ENCODE results near the gene TMEM229B.

Gene TMEM229B

DNA sequence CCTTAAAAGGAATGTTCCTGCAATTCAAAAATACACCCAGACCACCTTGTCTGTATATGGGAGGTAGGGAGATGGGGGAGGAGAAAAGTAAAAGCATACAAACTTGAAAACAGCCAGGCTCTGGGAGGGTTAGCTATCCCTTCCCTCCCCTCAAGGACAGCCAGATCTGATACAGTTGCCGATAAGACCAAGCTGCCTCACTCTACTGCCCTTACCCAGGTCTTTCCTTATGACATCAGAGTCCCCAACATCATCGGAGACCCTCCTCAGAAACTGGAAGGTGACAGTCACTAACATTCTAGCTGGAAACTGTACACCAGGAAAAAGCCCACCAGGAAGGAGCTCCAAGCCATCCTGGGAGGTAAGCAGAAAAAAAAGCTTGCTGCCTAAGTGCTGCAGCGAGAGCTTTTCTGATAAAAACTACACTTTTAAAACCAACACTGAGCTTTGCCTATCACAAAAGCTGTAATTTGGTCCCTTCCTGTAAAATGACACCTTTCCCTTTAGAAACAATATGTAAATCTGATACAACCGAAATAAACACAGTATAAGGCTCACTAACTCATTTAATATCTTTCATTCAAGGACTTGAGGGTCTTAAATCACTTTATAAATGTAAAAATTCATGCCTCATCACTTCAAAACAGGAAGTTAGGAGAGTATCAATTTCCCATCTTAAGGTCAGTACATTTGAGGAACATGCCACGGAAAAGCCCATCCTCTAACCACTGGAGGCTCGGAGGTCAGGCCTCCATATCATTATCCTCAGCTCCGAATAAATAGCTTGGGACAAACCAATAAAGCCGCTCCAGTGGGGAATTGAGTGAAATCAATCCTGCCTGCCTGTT is 24.2 kb upstream of the TMEM229B start:
- Histone ChIP-seq H3K4me1 (peaks cover 0 to 27% (median 12%) of the 10 kb centered on the region in 10 experiments; a peak in 14 of 20 replicates), H3K36me3 (no peaks in the 10 kb centered on the region), H3K9me3 (replicated peaks in 1 of 11) (no peaks in the 10 kb centered on the region), H3K4me3 (no peak overlapping the region), H3K9ac (no peak overlapping the region), H3K27ac (no peak overlapping the region), H4K20me1 (no peaks in the 10 kb centered on the region; a peak in 1 of 22 replicates), H3K4me2 (peak overlapping the region in 1 of 11 experiments; percentile 18; a peak in 1 of 22 replicates), H3K27me3 (peaks cover 16 to 34% (median 27%) of the 10 kb centered on the region in 11 experiments)
- no peak for TF ChIP-seq Cebpa-rat (IDR thresholded peaks at IDR 0.05)

- H4K20me1 ChIP-seq: no peaks in the 10 kb centered on the region
- H3K36me3 ChIP-seq: no peaks in the 10 kb centered on the region
- no peak for TF ChIP-seq Cebpa-rat (IDR thresholded peaks at IDR 0.05)
- peaks cover 11 to 26% (median 18%) of the 10 kb centered on the region in 11 experiments for H3K27me3 ChIP-seq
- H3K4me1 ChIP-seq: peaks cover 0 to 17% (median 7%) of the 10 kb centered on the region in 10 experiments; a peak in 12 of 20 replicates
- H3K4me2 ChIP-seq: no peak overlapping the region
- H3K9me3 ChIP-seq (replicated peaks in 1 of 11): no peaks in the 10 kb centered on the region
- H3K9ac ChIP-seq: no peak overlapping the region
- H3K27ac ChIP-seq: no peak overlapping the region
- no peak overlapping the region for H3K4me3 ChIP-seq
Observed at GRCh38 chr14:67510836-67511235, 22.3 kb upstream of the TMEM229B start.

DNA sequence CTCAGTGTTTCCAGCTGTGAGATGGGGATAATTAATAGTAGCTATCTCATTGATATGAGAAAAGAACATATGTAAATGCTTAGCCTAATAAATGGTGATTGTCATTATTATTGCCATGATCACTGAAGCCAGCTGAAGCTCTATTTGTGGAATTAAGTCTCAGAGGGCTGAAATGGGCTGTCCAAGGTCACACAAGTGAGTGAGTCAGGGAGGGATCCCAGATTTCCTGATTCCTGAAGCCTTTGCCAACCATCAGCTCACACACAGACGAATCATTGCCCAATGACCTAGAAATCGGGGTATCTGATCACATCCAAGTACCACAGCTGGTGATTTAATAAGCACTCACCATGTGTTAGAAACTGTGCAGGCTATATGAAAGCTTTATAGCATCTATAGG is 21.6 kb upstream of the TMEM229B start:
- Histone ChIP-seq H3K9ac (no peak overlapping the region), H3K27me3 (peaks cover 4 to 19% (median 11%) of the 10 kb centered on the region in 11 experiments; a peak in 21 of 22 replicates), H3K9me3 (replicated peaks in 1 of 11) (no peaks in the 10 kb centered on the region), H3K4me3 (no peak overlapping the region), H3K36me3 (no peaks in the 10 kb centered on the region), H4K20me1 (no peaks in the 10 kb centered on the region), H3K4me1 (peaks cover 0 to 17% (median 2%) of the 10 kb centered on the region in 10 experiments; a peak in 7 of 20 replicates), H3K27ac (no peak overlapping the region), H3K4me2 (no peak overlapping the region)
- TF ChIP-seq Cebpa-rat (IDR thresholded peaks at IDR 0.05): no peak

DNA sequence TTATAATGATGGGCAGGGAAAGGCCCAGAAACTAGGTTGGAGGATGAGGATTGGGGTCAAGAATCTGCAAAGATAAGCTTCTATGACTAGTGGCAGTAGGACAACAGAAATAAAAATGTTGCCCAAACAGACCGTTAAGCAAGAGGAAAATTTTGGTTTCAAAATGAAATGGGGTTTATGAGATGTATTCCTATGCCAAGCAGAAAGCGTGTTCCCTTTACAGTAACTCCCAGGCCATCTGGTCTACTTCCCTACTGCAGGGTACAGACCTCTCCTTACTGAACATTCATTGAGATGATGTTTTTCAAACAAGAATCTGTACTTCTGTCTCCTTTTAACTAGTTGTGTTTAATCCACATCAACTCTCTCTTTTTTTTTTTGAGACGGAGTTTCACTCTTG is 20.4 kb upstream of the TMEM229B start:
- H3K4me3 ChIP-seq: no peak overlapping the region
- no peak for TF ChIP-seq Cebpa-rat (IDR thresholded peaks at IDR 0.05)
- no peak overlapping the region for H3K27ac ChIP-seq
- H4K20me1 ChIP-seq: no peaks in the 10 kb centered on the region
- peaks cover 0 to 7% (median 0%) of the 10 kb centered on the region in 11 experiments; a peak in 6 of 22 replicates for H3K27me3 ChIP-seq
- peaks cover 0 to 11% (median 0%) of the 10 kb centered on the region in 10 experiments; a peak in 3 of 20 replicates for H3K4me1 ChIP-seq
- no peaks in the 10 kb centered on the region for H3K36me3 ChIP-seq
- H3K9ac ChIP-seq: no peak overlapping the region
- H3K4me2 ChIP-seq: peak overlapping the region in 3 of 11 experiments; percentile 21 to 40 (median 32); a peak in 3 of 22 replicates
- no peaks in the 10 kb centered on the region for H3K9me3 ChIP-seq (replicated peaks in 1 of 11)

GRCh38 chr14:67505254-67505653 is 16.7 kb upstream of the TMEM229B start:
- peaks cover 0 to 11% (median 0%) of the 10 kb centered on the region in 10 experiments; a peak in 2 of 20 replicates for H3K4me1 ChIP-seq
- no peaks in the 10 kb centered on the region for H3K27me3 ChIP-seq
- H3K27ac ChIP-seq: no peak overlapping the region
- H3K4me2 ChIP-seq: no peak overlapping the region
- H3K4me3 ChIP-seq: no peak overlapping the region
- no peak for TF ChIP-seq Cebpa-rat (IDR thresholded peaks at IDR 0.05)
- no peaks in the 10 kb centered on the region for H3K36me3 ChIP-seq
- H3K9ac ChIP-seq: no peak overlapping the region
- H4K20me1 ChIP-seq: no peaks in the 10 kb centered on the region
- H3K9me3 ChIP-seq (replicated peaks in 1 of 11): no peaks in the 10 kb centered on the region

DNA sequence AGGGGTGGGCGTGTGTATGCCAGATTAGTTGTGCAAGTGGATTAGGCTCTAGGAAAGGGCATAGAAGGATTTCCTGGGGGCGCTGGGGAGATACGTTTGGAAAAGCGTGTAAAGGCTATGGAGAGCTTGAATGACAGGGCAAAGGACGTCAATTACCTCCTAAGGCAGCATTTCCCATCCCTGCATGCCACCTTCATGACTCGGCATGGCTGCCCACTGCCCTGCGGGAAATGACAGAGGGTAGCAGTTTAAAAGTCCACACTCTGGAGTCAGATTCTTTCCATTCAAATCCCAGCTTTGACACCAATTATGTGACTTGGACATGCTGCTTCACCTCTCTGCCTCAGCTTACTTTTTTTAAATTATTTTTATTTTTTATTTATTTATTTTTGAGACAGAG is 14.8 kb upstream of the TMEM229B start:
- no peak for TF ChIP-seq Cebpa-rat (IDR thresholded peaks at IDR 0.05)
- Histone ChIP-seq H3K4me2 (no peak overlapping the region), H3K27ac (no peak overlapping the region), H3K9ac (no peak overlapping the region), H3K9me3 (replicated peaks in 1 of 11) (no peaks in the 10 kb centered on the region), H3K4me3 (no peak overlapping the region), H3K4me1 (peaks cover 0 to 5% (median 0%) of the 10 kb centered on the region in 10 experiments; a peak in 2 of 20 replicates), H3K27me3 (no peaks in the 10 kb centered on the region), H4K20me1 (no peaks in the 10 kb centered on the region), H3K36me3 (no peaks in the 10 kb centered on the region)

DNA sequence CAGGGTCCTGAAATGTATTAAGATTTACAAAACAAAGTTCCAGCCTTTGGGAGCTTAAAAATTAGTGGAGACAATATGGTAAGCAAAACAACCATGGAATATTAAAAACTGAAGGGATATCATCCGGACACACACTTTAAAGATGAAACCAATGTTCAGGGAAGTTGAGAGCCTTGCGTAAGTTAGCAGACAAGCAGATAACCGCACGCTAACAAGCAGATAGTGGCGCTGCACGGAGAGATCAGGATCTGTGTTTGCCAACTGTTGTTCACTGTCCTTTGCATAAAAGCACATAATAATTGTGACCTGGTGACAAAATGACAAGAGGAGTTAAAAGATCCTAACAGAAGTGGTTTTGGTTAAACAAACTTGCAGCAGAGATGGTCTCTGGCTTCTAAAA is 14.3 kb upstream of the TMEM229B start:
- TF ChIP-seq Cebpa-rat (IDR thresholded peaks at IDR 0.05): no peak
- H3K4me2 ChIP-seq: no peak overlapping the region
- H3K9me3 ChIP-seq (replicated peaks in 1 of 11): no peaks in the 10 kb centered on the region
- no peaks in the 10 kb centered on the region for H3K36me3 ChIP-seq
- H4K20me1 ChIP-seq: no peaks in the 10 kb centered on the region
- no peaks in the 10 kb centered on the region for H3K27me3 ChIP-seq
- no peak overlapping the region for H3K27ac ChIP-seq
- H3K4me3 ChIP-seq: no peak overlapping the region
- H3K4me1 ChIP-seq: 0 out of 20 replicates have a peak, but pooled peaks cover 0 to under 1% (median 0%) of the 10 kb centered on the region in 10 experiments
- H3K9ac ChIP-seq: no peak overlapping the region

DNA sequence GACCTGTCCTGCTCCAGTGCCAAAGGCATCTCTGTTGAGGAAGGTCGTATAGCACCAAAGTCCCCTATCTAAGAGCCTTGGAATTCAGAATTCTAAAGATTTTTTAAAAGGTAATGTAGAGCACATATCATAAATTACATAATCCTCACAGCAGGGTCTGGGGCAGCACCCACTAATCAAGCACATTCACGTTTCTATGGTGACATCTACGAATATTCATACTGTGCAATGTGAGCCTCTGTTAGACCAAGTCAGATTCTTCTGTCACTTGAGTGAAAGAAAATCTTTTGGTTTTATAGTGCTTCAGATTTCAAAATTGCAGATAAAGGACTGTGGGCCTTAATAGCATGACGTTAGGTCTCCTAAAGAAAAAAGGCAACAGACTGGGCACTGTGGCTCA is 13.1 kb upstream of the TMEM229B start:
- Histone ChIP-seq H3K9me3 (replicated peaks in 1 of 11) (no peaks in the 10 kb centered on the region), H3K36me3 (no peaks in the 10 kb centered on the region), H3K4me1 (no peaks in the 10 kb centered on the region), H4K20me1 (no peaks in the 10 kb centered on the region), H3K4me2 (no peak overlapping the region), H3K4me3 (no peak overlapping the region), H3K27ac (no peak overlapping the region), H3K9ac (no peak overlapping the region), H3K27me3 (no peaks in the 10 kb centered on the region)
- no peak for TF ChIP-seq Cebpa-rat (IDR thresholded peaks at IDR 0.05)

DNA sequence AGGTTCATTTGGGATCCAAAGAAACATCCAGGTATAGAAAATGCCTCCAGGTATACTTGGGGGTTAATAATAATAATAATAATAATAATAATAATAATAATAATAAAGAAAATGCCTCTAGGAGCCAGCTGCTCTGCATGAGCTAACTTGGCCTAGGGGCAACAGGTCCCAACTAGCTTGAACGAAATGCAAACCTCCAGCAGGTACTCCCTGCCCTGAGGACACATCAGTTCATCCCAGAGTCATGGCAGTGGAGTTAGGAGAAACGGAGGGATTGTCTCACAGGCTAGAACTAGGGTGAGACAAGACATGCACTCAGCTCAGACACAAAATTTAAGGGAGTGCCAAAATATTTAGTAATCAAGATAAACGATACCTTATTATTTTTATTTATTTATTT is 12.5 kb upstream of the TMEM229B start:
- H3K4me1 ChIP-seq: no peaks in the 10 kb centered on the region
- H4K20me1 ChIP-seq: no peaks in the 10 kb centered on the region
- no peak overlapping the region for H3K4me3 ChIP-seq
- no peak overlapping the region for H3K4me2 ChIP-seq
- H3K36me3 ChIP-seq: no peaks in the 10 kb centered on the region
- H3K27me3 ChIP-seq: no peaks in the 10 kb centered on the region
- H3K9me3 ChIP-seq (replicated peaks in 1 of 11): no peaks in the 10 kb centered on the region
- TF ChIP-seq Cebpa-rat (IDR thresholded peaks at IDR 0.05): no peak
- no peak overlapping the region for H3K9ac ChIP-seq
- no peak overlapping the region for H3K27ac ChIP-seq

Measured in BLaER1 treated with 17β-estradiol and CSF1 and Interleukin-3, amounts not matched to agents 10 nM and 100 nM (cell line).